CD1c-positive myeloid dendritic cell (primary cell): ENCODE results near the gene SNAPC2.
"Not testable (repeated sequence)": the region's sequence is repeated elsewhere in the genome, so short reads cannot be mapped to it uniquely, and the experiment has no call there.

ENCODE experiments used
- DNase-seq: peaks from one replicate; pipeline ENCODE4 v3.0.0-alpha.2; 2016; ENCODE audit errors: extremely low spot score

Gene SNAPC2

GRCh38 chr19:7932930-7933300, 12.8 kb downstream of the SNAPC2 start:
- DNase-seq: no peak

- no peak for DNase-seq
These were observed 13.3 kb downstream of the SNAPC2 start for GRCh38 chr19:7933411-7933810.

GRCh38 chr19:7933828-7934725, 13.9 kb downstream of the SNAPC2 start:
- DNase-seq: no peak

GRCh38 chr19:7934766-7935165, 14.6 kb downstream of the SNAPC2 start:
- no peak for DNase-seq

- no peak for DNase-seq
These were observed 20.7 kb downstream of the SNAPC2 start for GRCh38 chr19:7940841-7941240.

GRCh38 chr19:7941895-7942596, 21.9 kb downstream of the SNAPC2 start:
- DNase-seq: no peak

GRCh38 chr19:7942981-7943443, 22.9 kb downstream of the SNAPC2 start:
- DNase-seq: peak; percentile 16

GRCh38 chr19:7943444-7944176, 23.5 kb downstream of the SNAPC2 start, which contains the start of gene TIMM44:
TIMM44 (minus strand) TSS chr19:7943666; CDS start chr19:7943651, 15 bp downstream.
- peak; percentile 99 for DNase-seq

- peak; percentile 94 for DNase-seq
These were observed 24.1 kb downstream of the SNAPC2 start for GRCh38 chr19:7944177-7944761.

- DNase-seq: no peak
These were observed 27.8 kb downstream of the SNAPC2 start for GRCh38 chr19:7947939-7948338.

GRCh38 chr19:7953060-7953459, 32.9 kb downstream of the SNAPC2 start:
- DNase-seq: peak; percentile 23

- DNase-seq: no peak
These were observed 33.4 kb downstream of the SNAPC2 start for GRCh38 chr19:7953576-7953975.

GRCh38 chr19:7955696-7956095, 35.6 kb downstream of the SNAPC2 start:
- DNase-seq: no peak

GRCh38 chr19:7959211-7959610, 39.1 kb downstream of the SNAPC2 start:
- DNase-seq: no peak

- not testable (repeated sequence) for DNase-seq
These were observed 40.9 kb downstream of the SNAPC2 start for GRCh38 chr19:7961082-7961481.

GRCh38 chr19:7961920-7962626, 41.9 kb downstream of the SNAPC2 start:
- DNase-seq: no peak

- no peak for DNase-seq
These were observed 42.6 kb downstream of the SNAPC2 start for GRCh38 chr19:7962644-7963268.

GRCh38 chr19:7963566-7963965, 43.4 kb downstream of the SNAPC2 start:
- no peak for DNase-seq

- DNase-seq: no peak
These were observed 45.2 kb downstream of the SNAPC2 start for GRCh38 chr19:7965259-7965841.
